Ascending aorta (tissue), 2 donors: ENCODE measurements around the gene ZC2HC1B. TPM values are rescaled to one million over a fixed set of nuclear protein-coding genes. Genes with fewer than 3 reads are reported as not detected.
"Not testable (repeated sequence)": the region's sequence is repeated elsewhere in the genome, so short reads cannot be mapped to it uniquely, and the experiment has no call there.

Source experiments
- DNase-seq, 2 donors: peaks; one replicate each; pipeline ENCODE4 v3.0.0-alpha.2; 2019; ENCODE audit warnings: low spot score in 2 of 2
- H3K27ac ChIP-seq, 2 donors: fragments of 200-600 bp; sonication (generic); one replicate each; pipeline ENCODE4 v1.5.1; 2016 to 2017; ENCODE audit warnings: mild to moderate bottlenecking in 1 of 2
- H3K27me3 ChIP-seq: fragments of 200-600 bp; sonication (generic); one replicate; pipeline ENCODE4 v1.5.1; 2017
- H3K36me3 ChIP-seq, 2 donors: fragments of 200-600 bp; sonication (generic); one replicate each; pipeline ENCODE4 v1.5.1; 2016
- H3K4me1 ChIP-seq, 2 donors: fragments of 200-600 bp; sonication (generic); one replicate each; pipeline ENCODE4 v1.5.1; 2016 to 2017; ENCODE audit warnings: mild to moderate bottlenecking in 1 of 2
- H3K4me3 ChIP-seq, 2 donors: fragments of 200-600 bp; sonication (generic); one replicate each; pipeline ENCODE4 v1.5.1; 2016 to 2017; ENCODE audit warnings: mild to moderate bottlenecking in 1 of 2
- H3K9me3 ChIP-seq, 2 donors: fragments of 200-600 bp; sonication (generic); one replicate each; pipeline ENCODE4 v1.5.1; 2016
- CTCF ChIP-seq, 3 experiments: fragments of 200-600 bp in 2 of 3; fragments of 450-650 bp in 1 of 3; sonication (generic) in 2 of 3; IDR thresholded peaks; one replicate each; pipeline ENCODE4 v1.5.1; 2016 to 2019; ENCODE audit warnings: antibody characterized with exemption in 3 of 3, mild to moderate bottlenecking in 1 of 3, moderate library complexity in 1 of 3
- intact Hi-C: fragments of 100-400 bp; cut with DNase I; formaldehyde crosslinking; loops from one replicate; pipeline ENCODE4 v1.15.1; 2023
- total RNA-seq: library from RNA; depleted of rRNA; stranded (reverse); fragments of >200 nt; gene quantifications from one replicate; pipeline ENCODE4 v1.1.0, GENCODE V29; 2016

ZC2HC1B gene
- total RNA-seq, 1 donor from 2014 or later: not detected

GRCh38 chr6:143842902-143843676 is 21.2 kb upstream of the ZC2HC1B start, which contains the start of gene LTV1:
Gene LTV1, plus strand, starts transcription at chr6:143843338. Its CDS starts 140 bp downstream, at chr6:143843478.
- intact Hi-C loops: loop anchor here (1.0 to 5.0 kb wide), 5 partner anchors 98 to 268 kb away; no protein-coding TSS in a partner anchor
- Histone ChIP-seq H3K36me3 (peaks cover 30 to 31% of the 10 kb centered on the region in 2 donors), H3K9me3 (no peaks in the 10 kb centered on the region), H3K27ac (peak within 1 kb of the TSS; percentile 92 to 96), H3K27me3 (no peaks in the 10 kb centered on the region), H3K4me3 (peak within 1 kb of the TSS; percentile 76 to 79), H3K4me1 (peaks cover 4 to 17% of the 10 kb centered on the region in 2 donors)
- peak; percentile 82 to 98 for DNase-seq
- TF ChIP-seq CTCF (IDR thresholded peaks at IDR 0.05): no peak

- intact Hi-C loops: loop anchor here (1.0 to 5.0 kb wide), 5 partner anchors 99 to 268 kb away; no protein-coding TSS in a partner anchor
Observed at GRCh38 chr6:143843677-143843999, 20.6 kb upstream of the ZC2HC1B start.

DNA sequence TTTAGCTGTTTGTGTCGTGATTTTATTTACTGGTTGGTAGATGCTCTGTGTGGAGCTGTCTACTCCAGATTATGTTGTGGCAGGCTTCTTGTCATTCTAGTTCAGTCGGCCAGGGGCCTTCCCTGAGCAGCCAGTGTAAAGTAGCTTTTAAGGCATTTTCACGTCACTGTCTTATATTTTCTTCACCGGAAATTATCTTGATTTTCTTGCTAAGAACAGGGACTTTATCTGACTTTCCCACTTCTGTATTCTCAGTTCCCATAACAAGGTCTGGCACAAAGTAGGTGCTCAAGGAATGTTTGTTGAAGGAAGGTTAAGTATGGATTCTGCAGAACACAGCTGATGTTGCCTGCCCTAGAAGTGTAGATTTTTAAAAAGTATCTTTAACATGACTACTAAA is 20.3 kb upstream of the ZC2HC1B start:
- H3K36me3 ChIP-seq: peaks cover 39 to 40% of the 10 kb centered on the region in 2 donors
- peaks cover 4 to 17% of the 10 kb centered on the region in 2 donors for H3K4me1 ChIP-seq
- H3K27me3 ChIP-seq: no peaks in the 10 kb centered on the region
- H3K4me3 ChIP-seq: peak overlapping the region; percentile 76 to 79
- no peaks in the 10 kb centered on the region for H3K9me3 ChIP-seq
- intact Hi-C loops: loop anchor here (5.0 kb wide), 1 partner anchor 168 kb away; no protein-coding TSS in a partner anchor
- DNase-seq: no peak
- peak overlapping the region; percentile 92 to 96 for H3K27ac ChIP-seq
- TF ChIP-seq CTCF (IDR thresholded peaks at IDR 0.05): no peak

More at GRCh38 chr6:143843677-143843999, 20.6 kb upstream of the ZC2HC1B start:
- H3K4me1 ChIP-seq: peaks cover 4 to 17% of the 10 kb centered on the region in 2 donors
- TF ChIP-seq CTCF (IDR thresholded peaks at IDR 0.05): no peak
- H3K4me3 ChIP-seq: peak overlapping the region; percentile 76 to 79
- peak overlapping the region; percentile 92 to 96 for H3K27ac ChIP-seq
- no peaks in the 10 kb centered on the region for H3K9me3 ChIP-seq
- no peak for DNase-seq
- H3K27me3 ChIP-seq: no peaks in the 10 kb centered on the region
- peaks cover 35 to 37% of the 10 kb centered on the region in 2 donors for H3K36me3 ChIP-seq

GRCh38 chr6:143845033-143845432 is 19.2 kb upstream of the ZC2HC1B start:
- no peak for TF ChIP-seq CTCF (IDR thresholded peaks at IDR 0.05)
- intact Hi-C loops: no loop called here
- no peaks in the 10 kb centered on the region for H3K9me3 ChIP-seq
- no peak for DNase-seq
- H3K4me1 ChIP-seq: peaks cover 4 to 17% of the 10 kb centered on the region in 2 donors
- no peaks in the 10 kb centered on the region for H3K27me3 ChIP-seq
- H3K4me3 ChIP-seq: no peak overlapping the region
- H3K27ac ChIP-seq: no peak overlapping the region
- peaks cover 48 to 51% of the 10 kb centered on the region in 2 donors for H3K36me3 ChIP-seq

DNA sequence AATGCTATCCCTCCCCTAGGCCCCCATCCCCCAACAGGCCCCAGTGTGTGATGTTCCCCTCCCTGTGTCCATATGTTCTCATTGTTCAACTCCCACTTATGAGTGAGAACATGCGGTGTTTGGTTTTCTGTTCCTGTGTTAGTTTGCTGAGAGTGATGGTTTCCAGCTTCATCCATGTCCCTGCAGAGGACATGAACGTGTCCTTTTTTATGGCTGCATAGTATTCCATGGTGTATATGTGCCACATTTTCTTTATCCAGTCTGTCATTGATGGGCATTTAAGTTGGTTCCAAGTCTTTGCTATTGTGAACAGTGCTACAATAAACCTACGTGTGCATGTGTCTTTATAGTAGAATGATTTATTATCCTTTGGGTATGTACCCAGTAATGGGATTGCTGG is 12.6 kb upstream of the ZC2HC1B start:
- H3K27me3 ChIP-seq, H3K4me3 ChIP-seq, H3K9me3 ChIP-seq, intact Hi-C loops, DNase-seq, H3K27ac ChIP-seq, H3K4me1 ChIP-seq: not testable (repeated sequence)
- H3K36me3 ChIP-seq: peaks cover 75 to 93% of the 10 kb centered on the region in 2 donors

- H3K27me3 ChIP-seq, H3K9me3 ChIP-seq, H3K27ac ChIP-seq, intact Hi-C loops, DNase-seq, H3K4me1 ChIP-seq, H3K4me3 ChIP-seq: not testable (repeated sequence)
- peaks cover 76 to 95% of the 10 kb centered on the region in 2 donors for H3K36me3 ChIP-seq
Observed at GRCh38 chr6:143855057-143855456, 9.2 kb upstream of the ZC2HC1B start.

- H3K27me3 ChIP-seq, H3K27ac ChIP-seq, H3K4me3 ChIP-seq, H3K9me3 ChIP-seq, DNase-seq, H3K4me1 ChIP-seq, intact Hi-C loops: not testable (repeated sequence)
- peaks cover 76 to 95% of the 10 kb centered on the region in 2 donors for H3K36me3 ChIP-seq
Observed at GRCh38 chr6:143856762-143857161, 7.5 kb upstream of the ZC2HC1B start.
